MM.1S (cell line): ENCODE data around the gene ZNF441.

Experiments
- DNase-seq: peaks from one replicate; pipeline ENCODE4 v3.0.0-alpha.2; 2015
- H2AFZ ChIP-seq: fragments of 300-600 bp; sonication (generic); 2 replicates; pipeline ENCODE4 v1.6.0; 2016; ENCODE audit warnings: antibody characterized with exemption, low read length
- H3F3A ChIP-seq: fragments of 300-600 bp; sonication (generic); 2 replicates; pipeline ENCODE4 v1.6.1; 2016; ENCODE audit warnings: mild to moderate bottlenecking, antibody characterized with exemption, low read length, moderate library complexity, mixed read lengths; ENCODE audit not compliant: insufficient read depth
- H3K27ac ChIP-seq: fragments of 300-600 bp; sonication (generic); 2 replicates; pipeline ENCODE4 v1.5.1; 2016; ENCODE audit warnings: mild to moderate bottlenecking, low read length
- H3K27me3 ChIP-seq: fragments of 300-600 bp; sonication (generic); replicated peaks from 2 replicates; pipeline ENCODE4 v1.6.0; 2016; ENCODE audit warnings: low read length; ENCODE audit not compliant: insufficient read depth
- H3K36me3 ChIP-seq: fragments of 300-600 bp; sonication (generic); replicated peaks from 2 replicates; pipeline ENCODE4 v1.6.1; 2016; ENCODE audit warnings: mild to moderate bottlenecking, low read length, mixed read lengths; ENCODE audit not compliant: insufficient read depth
- H3K4me1 ChIP-seq: fragments of 300-600 bp; sonication (generic); 2 replicates; pipeline ENCODE4 v1.6.1; 2016; ENCODE audit warnings: low read length, mixed read lengths
- H3K4me2 ChIP-seq: fragments of 300-600 bp; sonication (generic); 2 replicates; pipeline ENCODE4 v1.6.0; 2016; ENCODE audit warnings: low read depth, low read length
- H3K4me3 ChIP-seq: fragments of 300-600 bp; sonication (generic); 2 replicates; pipeline ENCODE4 v1.5.1; 2016; ENCODE audit warnings: low read length, mixed read lengths
- H3K79me2 ChIP-seq: fragments of 300-600 bp; sonication (generic); 2 replicates; pipeline ENCODE4 v1.6.1; 2016; ENCODE audit warnings: mixed run types, low read length, mixed read lengths
- H3K9ac ChIP-seq: fragments of 300-600 bp; sonication (generic); 2 replicates; pipeline ENCODE4 v1.6.1; 2016; ENCODE audit warnings: low read length, mixed read lengths
- H3K9me2 ChIP-seq: fragments of 300-600 bp; sonication (generic); replicated peaks from 2 replicates; pipeline ENCODE4 v1.6.1; 2016; ENCODE audit warnings: mild to moderate bottlenecking, low read length, mixed read lengths; ENCODE audit not compliant: insufficient read depth
- H3K9me3 ChIP-seq: fragments of 300-600 bp; sonication (generic); replicated peaks from 2 replicates; pipeline ENCODE4 v1.6.1; 2016; ENCODE audit warnings: mild to moderate bottlenecking, low read length, mixed read lengths; ENCODE audit not compliant: insufficient read depth
- H4K20me1 ChIP-seq: fragments of 300-600 bp; sonication (generic); 2 replicates; pipeline ENCODE4 v1.6.1; 2016; ENCODE audit warnings: mild to moderate bottlenecking, low read length, moderate library complexity, mixed read lengths; ENCODE audit not compliant: insufficient read depth
- CTCF ChIP-seq: fragments of 300-600 bp; sonication (generic); IDR thresholded peaks from 2 replicates; pipeline ENCODE4 v1.5.1; 2016; ENCODE audit warnings: antibody characterized with exemption, low read length, mixed read lengths
- EZH2 ChIP-seq: fragments of 300-600 bp; sonication (generic); optimal IDR thresholded peaks from 2 replicates; pipeline ENCODE3; 2017; ENCODE audit warnings: low read depth, mild to moderate bottlenecking, antibody characterized with exemption, low read length, mixed read lengths
- EZH2phosphoT487 ChIP-seq: fragments of 300-600 bp; sonication (generic); IDR thresholded peaks from 2 replicates; pipeline ENCODE4 v1.6.1; 2018; ENCODE audit warnings: antibody characterized with exemption, low read length

The ZNF441 gene

GRCh38 chr19:11766597-11767591, at the start of gene ZNF441:
Gene ZNF441 (plus strand): TSS chr19:11767000. CDS start chr19:11767194, 194 bp downstream.
- Histone ChIP-seq H3K4me1 (peaks cover 9% of the 10 kb centered on the region; the same call in 1 of the 2 replicates), H2AFZ (peak within 1 kb of the TSS; percentile 100), H3K9ac (peak within 1 kb of the TSS; percentile 91), H3K9me2 (no peaks in the 10 kb centered on the region), H4K20me1 (no peaks in the 10 kb centered on the region), H3K27me3 (no peaks in the 10 kb centered on the region), H3K36me3 (no peaks in the 10 kb centered on the region), H3K4me2 (peak within 1 kb of the TSS; percentile 95), H3K79me2 (peaks cover 27% of the 10 kb centered on the region), H3K27ac (peak within 1 kb of the TSS; percentile 73), H3F3A (0 out of 2 replicates have a peak, but pooled peaks cover 6% of the 10 kb centered on the region), H3K9me3 (no peaks in the 10 kb centered on the region), H3K4me3 (peak within 1 kb of the TSS; percentile 93)
- no peak for TF ChIP-seq CTCF
- no peak for TF ChIP-seq EZH2
- TF ChIP-seq EZH2phosphoT487, result no peak
- peak; percentile 96 for DNase-seq

- TF ChIP-seq CTCF (no peak), EZH2 (no peak), EZH2phosphoT487 (no peak)
- H3K4me1 ChIP-seq, result no peaks in the 10 kb centered on the region
- no peak overlapping the region for H3K27ac ChIP-seq
- no peak overlapping the region for H2AFZ ChIP-seq
- no peaks in the 10 kb centered on the region; the same call in 1 of the 2 replicates for H3K9me3 ChIP-seq
- no peaks in the 10 kb centered on the region for H3F3A ChIP-seq
- H3K9ac ChIP-seq, result no peak overlapping the region
- no peaks in the 10 kb centered on the region for H3K27me3 ChIP-seq
- H4K20me1 ChIP-seq, result no peaks in the 10 kb centered on the region
- H3K4me3 ChIP-seq, result no peak overlapping the region
- no peak overlapping the region for H3K4me2 ChIP-seq
- H3K9me2 ChIP-seq, result no peaks in the 10 kb centered on the region
- H3K79me2 ChIP-seq, result no peaks in the 10 kb centered on the region
- DNase-seq, result no peak
- peaks cover 15% of the 10 kb centered on the region for H3K36me3 ChIP-seq
Observed at GRCh38 chr19:11721681-11722080, 45.1 kb upstream of the ZNF441 start.

GRCh38 chr19:11722414-11722813, 44.4 kb upstream of the ZNF441 start:
- no peaks in the 10 kb centered on the region for H3K79me2 ChIP-seq
- H3K9me3 ChIP-seq, result no peaks in the 10 kb centered on the region; the same call in 1 of the 2 replicates
- H3K4me2 ChIP-seq, result no peak overlapping the region
- no peaks in the 10 kb centered on the region for H3K27me3 ChIP-seq
- H3K4me1 ChIP-seq, result no peaks in the 10 kb centered on the region
- no peaks in the 10 kb centered on the region for H3K9me2 ChIP-seq
- no peak overlapping the region for H3K9ac ChIP-seq
- no peak for TF ChIP-seq CTCF
- no peak for TF ChIP-seq EZH2phosphoT487
- TF ChIP-seq EZH2, result no peak
- H2AFZ ChIP-seq, result no peak overlapping the region
- no peak overlapping the region for H3K27ac ChIP-seq
- no peak overlapping the region for H3K4me3 ChIP-seq
- DNase-seq, result no peak
- peaks cover 15% of the 10 kb centered on the region for H3K36me3 ChIP-seq
- no peaks in the 10 kb centered on the region for H4K20me1 ChIP-seq
- H3F3A ChIP-seq, result no peaks in the 10 kb centered on the region
